Stimulated activated CD4-positive, alpha-beta T cell treated with anti-CD3 and anti-CD28 coated beads, Interleukin-1b, Interleukin-23, amount 100 ng/mL, for 48 hours (primary cell): ENCODE data around the gene NAA35.
"Not testable (repeated sequence)": the region's sequence is repeated elsewhere in the genome, so short reads cannot be mapped to it uniquely, and the experiment has no call there.

Experiments used
- DNase-seq: peaks from one replicate; pipeline ENCODE4 v3.0.0-alpha.2; 2020

Gene NAA35

DNA sequence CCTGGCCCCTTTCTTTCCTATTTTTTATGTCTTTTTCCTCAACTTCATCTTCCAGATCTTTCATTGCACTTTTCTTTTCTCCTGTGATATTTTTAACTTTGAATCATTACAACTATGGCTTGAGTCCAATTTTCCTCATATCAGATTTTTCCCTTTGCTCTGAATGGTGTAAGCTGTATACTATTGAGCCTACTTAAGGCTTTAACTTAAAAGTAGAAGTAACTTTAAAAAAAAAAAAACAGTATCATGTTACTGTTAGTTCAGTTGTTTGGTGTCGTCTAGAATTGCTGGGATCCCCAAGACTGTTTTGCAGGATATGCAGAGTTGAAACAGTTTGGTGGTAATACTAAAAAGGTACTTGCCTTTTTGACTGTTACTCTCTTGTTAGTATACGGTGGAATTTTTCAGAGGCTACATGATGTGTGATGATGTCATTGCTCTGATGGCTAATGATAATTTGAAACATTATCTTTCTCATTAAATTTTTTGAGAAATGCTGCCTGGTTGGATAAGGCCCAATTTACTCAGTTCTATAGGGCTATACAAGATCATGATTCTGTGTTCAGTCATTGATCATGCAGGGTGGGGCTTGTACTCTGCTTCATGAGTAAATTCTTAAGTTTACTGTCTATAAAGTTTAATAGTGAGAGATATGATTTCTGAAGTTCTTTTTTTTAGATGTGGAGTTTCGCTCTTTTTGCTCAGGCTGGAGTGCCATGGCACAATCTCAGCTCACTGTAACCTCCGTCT, 8.8 kb downstream of the NAA35 start:
- DNase-seq = no peak

- DNase-seq = no peak
These were observed 19.0 kb downstream of the NAA35 start for GRCh38 chr9:85959955-85960354.

DNA sequence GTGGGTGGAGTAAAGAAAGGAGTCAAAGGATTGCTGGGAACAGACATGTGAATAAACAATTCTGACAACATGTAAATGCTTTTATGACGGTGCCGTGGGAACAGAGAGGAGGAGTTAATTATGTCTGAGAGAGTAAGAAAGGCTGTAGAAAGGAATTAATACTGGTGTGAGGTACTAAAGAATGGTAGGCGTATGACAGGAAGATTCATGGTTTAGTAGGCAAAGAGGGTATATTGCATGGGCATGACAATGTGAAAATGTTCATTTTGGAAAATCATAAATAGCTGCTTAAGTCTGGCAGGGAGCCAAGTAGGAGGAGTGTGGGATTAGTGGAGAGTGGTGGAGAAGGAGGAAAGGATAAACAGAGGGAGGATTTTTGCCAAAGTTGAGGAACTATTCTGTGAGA, 19.7 kb downstream of the NAA35 start:
- DNase-seq = no peak

DNA sequence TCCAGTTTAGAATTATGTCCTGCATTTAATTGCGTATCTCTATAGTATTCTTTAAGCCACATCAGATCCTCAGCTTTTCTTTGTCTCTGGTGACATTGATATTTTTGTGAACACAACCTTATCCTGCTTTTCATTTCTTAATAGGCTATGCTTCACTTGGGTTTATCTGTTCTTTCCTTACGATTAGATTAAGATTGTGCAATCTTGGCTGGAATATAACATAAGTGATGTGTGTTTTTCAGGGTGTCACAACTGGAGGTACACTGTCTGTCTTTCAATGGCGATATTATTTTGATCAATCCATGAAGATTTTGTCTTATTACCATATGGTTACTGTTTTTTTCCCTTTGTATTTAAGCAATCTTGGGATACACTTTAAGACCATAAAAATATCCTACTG, 23.6 kb downstream of the NAA35 start:
- DNase-seq = no peak

GRCh38 chr9:85964949-85965348, 24.0 kb downstream of the NAA35 start:
- no peak for DNase-seq

GRCh38 chr9:85969727-85970126, 28.8 kb downstream of the NAA35 start:
- no peak for DNase-seq

GRCh38 chr9:85971731-85972130, 30.8 kb downstream of the NAA35 start:
- DNase-seq = no peak

GRCh38 chr9:85973238-85973637, 32.3 kb downstream of the NAA35 start:
- DNase-seq = no peak

- DNase-seq = not testable (repeated sequence)
These were observed 33.2 kb downstream of the NAA35 start for GRCh38 chr9:85974055-85974547.

DNA sequence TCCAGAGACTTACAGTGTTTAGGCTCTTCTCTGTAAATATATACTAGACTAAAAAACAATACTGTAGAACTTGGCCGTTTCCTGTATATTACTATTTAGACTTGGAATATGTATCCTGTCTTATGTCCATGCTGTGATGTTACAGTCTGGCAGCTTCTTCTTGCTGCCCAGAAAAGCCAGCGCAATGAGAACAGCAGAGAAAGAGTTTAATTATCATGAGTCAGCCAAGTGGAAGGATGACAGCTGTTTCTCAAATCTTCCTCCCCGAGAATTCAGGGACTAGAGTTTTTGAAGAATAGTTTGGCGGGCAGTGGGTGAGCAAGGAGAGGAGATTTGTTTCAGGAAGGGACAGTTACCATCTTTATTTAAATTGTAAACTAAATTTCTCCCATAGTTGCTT, 37.5 kb downstream of the NAA35 start:
- no peak for DNase-seq

- DNase-seq = no peak
These were observed 40.4 kb downstream of the NAA35 start for GRCh38 chr9:85981369-85981768.

- no peak for DNase-seq
These were observed 43.5 kb downstream of the NAA35 start for GRCh38 chr9:85984457-85984856.

GRCh38 chr9:85987236-85987635, 46.3 kb downstream of the NAA35 start:
- no peak for DNase-seq

GRCh38 chr9:85994191-85994590, 53.2 kb downstream of the NAA35 start:
- DNase-seq = no peak

DNA sequence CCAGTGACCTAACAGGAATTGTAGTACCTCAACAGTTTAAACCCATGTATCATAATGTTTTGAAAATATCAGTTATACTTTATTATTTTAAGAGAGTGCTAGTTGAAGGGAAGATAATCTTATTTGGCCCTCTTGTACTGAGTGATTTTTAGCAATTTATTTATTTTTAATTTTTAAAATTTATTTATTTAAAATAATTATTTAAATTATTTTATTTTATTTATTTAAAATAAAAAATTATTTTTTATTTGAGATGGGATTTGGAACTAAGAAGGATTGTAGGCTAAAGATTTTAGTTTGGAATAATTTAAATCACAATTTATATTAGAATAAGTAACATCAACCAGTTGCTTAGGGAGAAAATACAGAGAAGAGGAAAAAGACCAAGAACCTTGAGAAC, 54.2 kb downstream of the NAA35 start:
- no peak for DNase-seq

DNA sequence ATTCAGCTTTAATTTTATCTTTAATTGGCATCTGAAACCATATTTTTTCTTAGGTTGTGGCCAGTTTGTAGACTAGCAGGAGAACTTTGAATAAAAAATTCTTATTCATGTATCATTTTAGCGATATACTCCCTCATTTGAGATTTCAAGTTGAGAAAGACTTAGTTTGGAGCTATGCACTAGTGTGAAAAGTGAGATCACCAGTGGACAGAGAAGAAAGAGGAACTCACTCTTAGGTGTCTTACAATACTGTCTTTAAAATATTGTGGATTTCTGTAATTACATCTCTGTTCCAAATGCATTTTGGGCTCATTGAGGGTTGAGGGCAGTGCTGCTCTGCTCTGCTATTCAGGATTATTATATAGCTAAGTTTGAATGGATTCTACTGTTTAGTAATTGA, 54.7 kb downstream of the NAA35 start:
- no peak for DNase-seq

DNA sequence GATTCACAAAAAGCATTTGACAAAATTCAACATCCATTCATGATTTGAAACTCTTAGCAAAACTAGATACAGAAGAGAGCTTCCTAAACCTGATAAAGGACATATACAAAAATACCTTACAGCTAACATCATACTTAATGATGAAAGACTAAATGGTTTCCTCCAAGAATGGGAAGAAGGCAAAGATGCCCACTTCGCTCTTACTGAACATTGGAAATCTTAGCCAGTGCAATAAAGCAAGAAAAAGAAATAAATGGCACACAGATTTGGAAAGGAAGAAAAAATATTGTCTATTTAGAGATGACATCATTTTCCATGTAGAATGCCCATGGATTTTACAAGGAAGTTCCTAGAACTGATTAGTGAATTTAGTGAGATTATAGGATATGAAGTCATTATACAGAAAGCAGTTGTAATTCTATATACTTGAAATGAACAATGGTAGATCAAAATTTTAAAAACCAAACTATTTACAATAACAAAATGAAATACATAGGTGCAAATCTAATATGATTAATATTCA, 64.4 kb downstream of the NAA35 start:
- no peak for DNase-seq

DNA sequence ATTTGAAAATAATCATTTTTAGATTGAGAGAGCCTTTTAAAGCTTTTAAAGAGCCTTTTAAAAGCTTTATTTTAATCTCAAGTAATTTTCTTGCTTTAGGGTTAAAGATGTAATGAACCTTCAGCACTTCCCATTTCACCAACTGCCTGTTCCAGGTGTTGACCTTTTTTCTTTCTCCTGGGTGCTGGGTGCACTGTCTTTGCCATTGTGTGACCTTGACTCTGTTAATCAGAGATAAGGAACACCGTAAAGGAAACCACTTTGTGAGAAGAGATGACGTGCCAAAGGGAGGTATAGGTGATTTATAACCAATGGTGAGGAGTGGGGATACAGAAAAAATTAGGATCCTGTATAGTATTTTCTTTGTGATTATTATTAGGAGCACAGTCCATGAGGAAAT, 68.2 kb downstream of the NAA35 start:
- DNase-seq = no peak

GRCh38 chr9:86020731-86021130, 79.8 kb downstream of the NAA35 start:
- DNase-seq = no peak

GRCh38 chr9:86021166-86021565, 80.2 kb downstream of the NAA35 start:
- no peak for DNase-seq

- no peak for DNase-seq
These were observed 81.8 kb downstream of the NAA35 start for GRCh38 chr9:86022687-86023266.

- no peak for DNase-seq
These were observed 86.8 kb downstream of the NAA35 start for GRCh38 chr9:86027767-86028166.

GRCh38 chr9:86034863-86035734, 94.2 kb downstream of the NAA35 start:
- DNase-seq = no peak
